ENCODE measurements around the gene ABCA13. TPM values are rescaled to one million over a fixed set of nuclear protein-coding genes. Genes with fewer than 3 reads are reported as not detected.
"Not testable (repeated sequence)": the region's sequence is repeated elsewhere in the genome, so short reads cannot be mapped to it uniquely, and the experiment has no call there.

ABCA13 gene
- total RNA-seq, result 2.8 TPM

DNA sequence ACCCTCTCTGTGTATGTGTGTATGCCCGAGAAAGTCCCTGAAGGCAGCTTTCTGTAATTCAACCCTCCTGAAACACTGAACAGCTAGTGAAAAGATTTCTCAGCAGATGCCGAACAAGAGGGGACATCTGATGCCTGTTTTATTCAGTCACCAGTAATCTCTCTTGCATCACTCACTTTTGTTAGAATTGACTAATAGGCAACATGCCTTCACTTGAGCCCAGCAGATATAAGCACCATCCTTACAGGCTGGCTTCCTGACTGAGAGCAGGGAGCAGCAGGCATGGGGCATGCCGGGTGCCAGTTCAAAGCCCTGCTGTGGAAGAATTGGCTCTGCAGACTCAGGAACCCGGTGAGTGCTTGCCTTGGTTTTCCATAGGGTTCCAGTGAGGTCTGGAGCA lies at the start of gene ABCA13:
ABCA13 (plus strand) TSS at position 257 of the 400 bp plus-strand sequence; CDS start at position 283, 26 bp downstream.
- no peak for DNase-seq (ENCODE audit: low spot score)

- DNase-seq (ENCODE audit: low spot score), result no peak
Observed at GRCh38 chr7:48126037-48126436, 45.2 kb upstream of the ABCA13 start.

DNA sequence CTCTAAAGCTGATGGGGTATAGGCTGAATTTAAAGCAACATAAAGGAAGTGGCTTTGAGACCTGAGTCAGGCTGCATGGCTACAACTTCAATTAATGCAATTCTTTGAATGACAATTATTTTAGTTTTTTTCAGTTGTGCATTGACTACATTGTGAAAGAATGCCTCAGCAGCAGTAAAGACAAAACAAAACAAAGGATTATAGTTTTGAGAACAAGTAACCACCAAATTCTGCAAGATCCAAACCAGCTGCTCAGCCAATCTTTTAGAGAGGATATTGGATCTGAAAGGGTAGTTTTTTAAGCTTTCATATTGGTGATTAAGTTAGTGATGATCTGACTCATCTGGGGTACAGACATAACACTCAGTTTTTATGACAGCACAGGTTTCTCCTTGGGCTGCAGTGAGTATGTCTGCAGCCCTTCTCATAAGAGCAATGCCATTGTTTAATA lies 40.6 kb upstream of the ABCA13 start:
- DNase-seq (ENCODE audit: low spot score), result no peak

GRCh38 chr7:48132792-48133191 lies 38.5 kb upstream of the ABCA13 start:
- DNase-seq (ENCODE audit: low spot score), result no peak

DNA sequence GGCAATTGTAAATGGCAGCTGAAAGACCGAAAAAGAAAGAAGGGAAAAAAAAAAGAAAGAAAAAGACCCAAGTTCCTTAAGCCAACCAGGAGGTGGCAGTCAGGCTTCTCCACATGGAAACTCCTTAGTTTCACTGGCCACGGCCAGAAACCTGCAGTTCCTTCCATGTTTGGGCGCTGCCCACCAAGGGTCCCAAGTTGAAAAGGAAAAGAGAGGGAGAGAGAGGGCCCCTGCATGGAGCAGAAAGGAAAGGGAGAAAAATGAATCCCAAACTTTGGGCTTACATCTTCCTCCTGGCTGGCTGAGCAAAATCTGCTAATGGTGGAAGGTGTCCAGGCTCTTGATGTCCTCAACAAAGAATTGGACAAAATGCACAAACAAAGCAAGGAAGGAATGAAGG lies 31.8 kb upstream of the ABCA13 start:
- no peak for DNase-seq (ENCODE audit: low spot score)

- DNase-seq (ENCODE audit: low spot score), result peak; percentile 25
Observed at GRCh38 chr7:48140001-48140681, 31.1 kb upstream of the ABCA13 start.

- DNase-seq (ENCODE audit: low spot score), result no peak
Observed at GRCh38 chr7:48141521-48141920, 29.7 kb upstream of the ABCA13 start.

GRCh38 chr7:48144291-48144768 lies 26.9 kb upstream of the ABCA13 start:
- DNase-seq (ENCODE audit: low spot score), result no peak

- no peak for DNase-seq (ENCODE audit: low spot score)
Observed at GRCh38 chr7:48147078-48147591, 24.1 kb upstream of the ABCA13 start.

GRCh38 chr7:48147690-48148089 lies 23.6 kb upstream of the ABCA13 start:
- DNase-seq (ENCODE audit: low spot score), result not testable (repeated sequence)

GRCh38 chr7:48148311-48148710 lies 22.9 kb upstream of the ABCA13 start:
- no peak for DNase-seq (ENCODE audit: low spot score)

DNA sequence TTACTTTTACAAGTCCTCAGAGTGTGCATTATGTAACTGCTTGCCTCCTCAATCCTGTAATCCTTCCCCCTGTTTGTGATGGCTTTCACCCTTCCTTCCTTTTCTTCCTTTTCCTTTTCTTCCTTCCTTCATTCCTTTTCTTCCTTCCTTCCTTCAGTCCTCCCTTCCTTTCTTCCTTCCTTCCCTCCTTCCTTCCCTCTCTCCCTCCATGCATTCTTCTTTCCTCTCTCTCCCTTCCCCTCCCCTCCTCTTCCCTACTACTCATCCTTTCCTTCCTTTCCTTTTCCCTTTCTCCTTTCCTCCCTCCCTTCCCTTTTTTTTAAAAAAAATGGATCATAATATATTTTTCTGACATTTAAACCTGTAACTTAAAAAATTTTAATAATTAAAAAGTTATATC lies 22.2 kb upstream of the ABCA13 start:
- no peak for DNase-seq (ENCODE audit: low spot score)

DNA sequence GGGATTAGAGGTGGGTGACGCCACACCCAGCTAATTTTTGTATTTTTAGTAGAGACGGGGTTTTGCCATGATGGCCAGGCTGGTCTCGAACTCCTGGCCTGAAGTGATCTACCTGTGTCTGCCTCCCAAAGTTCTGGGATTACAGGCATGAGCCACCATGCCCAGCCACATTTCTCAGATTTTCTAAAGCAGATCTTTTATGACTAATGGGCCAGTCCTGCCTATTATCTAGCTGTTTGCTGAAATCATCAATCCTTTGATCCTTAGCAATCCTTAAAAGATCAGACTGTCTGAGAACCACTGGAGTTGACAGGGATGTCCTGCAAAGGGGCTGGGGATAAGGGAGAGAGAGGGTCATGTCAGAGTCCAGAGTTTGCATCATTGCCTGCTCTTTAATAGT lies 21.2 kb upstream of the ABCA13 start:
- DNase-seq (ENCODE audit: low spot score), result no peak

GRCh38 chr7:48154792-48155413 lies 16.4 kb upstream of the ABCA13 start:
- DNase-seq (ENCODE audit: low spot score), result peak; percentile 21

DNA sequence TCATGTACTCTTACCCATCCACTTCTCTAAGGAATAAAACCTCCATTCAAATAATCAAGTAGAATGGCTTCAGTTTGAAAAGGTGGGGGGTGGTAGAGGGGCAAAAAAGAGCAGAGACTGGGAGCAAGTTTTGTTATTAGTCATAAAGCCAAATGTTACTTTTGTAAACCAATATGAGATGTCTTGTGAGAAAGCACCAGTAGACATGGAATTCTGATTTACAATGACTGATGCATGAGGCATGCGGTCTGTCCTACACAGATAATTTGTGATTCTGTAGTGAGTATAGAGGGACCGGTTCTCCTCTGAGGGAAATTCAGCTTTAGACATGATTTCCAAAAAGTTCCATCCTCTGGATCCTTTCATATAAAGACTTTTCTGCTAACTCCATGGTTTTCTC lies 12.9 kb upstream of the ABCA13 start:
- no peak for DNase-seq (ENCODE audit: low spot score)

GRCh38 chr7:48161407-48162125 lies 9.7 kb upstream of the ABCA13 start:
- no peak for DNase-seq (ENCODE audit: low spot score)

DNA sequence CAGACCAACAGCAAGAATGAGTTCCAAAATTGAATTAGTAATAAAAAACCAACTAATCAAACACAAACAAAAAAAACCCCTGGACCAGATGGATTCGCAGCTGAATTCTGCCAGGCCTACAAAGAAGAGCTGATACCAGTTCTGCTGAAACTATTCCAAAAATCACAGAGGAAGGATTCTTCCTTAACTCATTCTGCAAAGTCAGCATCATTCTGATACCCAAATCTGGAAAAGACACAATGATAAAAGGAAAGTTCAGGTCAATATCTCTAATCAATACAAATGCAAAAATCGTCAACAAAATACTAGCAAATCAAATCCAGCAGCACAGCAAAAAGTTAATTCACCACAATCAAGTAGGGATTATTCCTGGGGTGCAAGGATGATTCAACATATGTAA lies 6.1 kb upstream of the ABCA13 start:
- DNase-seq (ENCODE audit: low spot score), result no peak

DNA sequence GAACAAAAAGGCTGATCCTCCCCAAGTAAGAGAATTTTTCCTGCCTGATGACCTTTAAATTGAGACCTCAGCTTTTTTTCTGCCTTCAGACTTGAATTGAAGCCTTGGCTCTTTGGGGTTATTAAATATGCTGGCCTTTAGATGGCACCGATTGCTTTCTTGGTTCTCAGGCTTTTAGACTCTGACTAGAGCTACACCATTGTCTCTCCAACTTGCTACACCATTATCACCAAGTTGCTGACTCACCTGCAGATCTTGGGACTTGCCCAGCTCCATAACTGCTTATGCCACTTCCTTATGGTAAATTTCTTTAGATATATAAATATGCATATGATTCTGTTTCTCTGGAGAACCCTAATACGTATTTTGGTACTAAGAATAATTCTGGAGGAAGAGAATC lies 3.1 kb upstream of the ABCA13 start:
- DNase-seq (ENCODE audit: low spot score), result no peak

DNA sequence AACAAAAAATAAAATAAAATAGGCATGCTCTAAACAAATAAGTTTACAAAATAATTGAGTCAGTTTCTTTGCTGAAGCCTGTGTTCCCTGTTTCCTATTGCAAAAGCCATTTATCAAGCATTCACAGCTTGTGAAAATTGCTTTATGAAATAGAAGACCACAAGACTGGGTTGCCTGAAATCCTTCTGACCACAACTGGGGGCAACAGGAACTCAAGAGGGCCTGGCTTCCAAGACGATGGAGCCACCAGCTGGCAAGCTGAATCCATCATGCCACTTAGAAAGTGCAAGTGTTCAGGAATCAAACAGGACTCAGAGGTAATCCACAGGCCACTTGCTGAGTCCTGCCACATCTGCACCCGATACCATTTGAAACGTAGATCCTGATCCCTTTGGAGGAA lies 752 bp upstream of the ABCA13 start:
- no peak for DNase-seq (ENCODE audit: low spot score)

DNA sequence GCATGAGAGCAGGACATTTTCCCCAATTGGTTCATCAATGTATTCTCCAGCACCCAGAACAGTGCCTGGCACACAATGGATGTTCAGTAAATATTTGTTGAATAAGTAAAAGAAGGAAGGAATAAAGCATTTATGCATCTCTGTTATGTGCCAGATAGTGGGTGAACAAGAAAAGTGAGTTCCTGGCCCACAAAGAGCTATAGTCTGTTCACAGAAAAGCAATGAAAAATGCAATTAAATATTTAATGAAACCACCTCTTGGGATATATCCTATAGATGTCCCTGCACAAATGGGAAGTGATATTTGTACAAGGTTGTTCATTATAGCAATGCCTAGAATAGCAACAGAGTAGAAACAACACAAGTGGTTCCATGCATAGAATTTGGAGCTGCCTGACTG lies 2.1 kb downstream of the ABCA13 start:
- DNase-seq (ENCODE audit: low spot score), result no peak

GRCh38 chr7:48173756-48174382 lies 2.6 kb downstream of the ABCA13 start:
- DNase-seq (ENCODE audit: low spot score), result no peak

DNA sequence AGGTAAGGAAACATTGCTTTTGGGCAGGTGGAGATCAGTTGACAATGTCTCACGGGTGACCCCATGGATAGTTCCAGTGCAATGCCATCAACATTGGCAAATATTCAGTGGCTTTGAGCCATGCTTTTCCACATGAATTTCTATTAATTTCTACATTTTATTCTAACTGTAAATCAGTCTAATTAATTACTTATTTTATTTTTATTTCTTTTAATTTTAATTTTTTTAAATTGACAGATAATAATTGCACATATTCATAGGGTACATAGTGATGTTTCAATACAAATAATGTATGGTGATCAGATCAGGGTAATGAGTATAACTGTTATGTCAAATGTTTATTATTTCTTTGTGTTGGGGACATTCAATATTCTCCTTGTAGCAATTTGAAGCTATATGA lies 3.8 kb downstream of the ABCA13 start:
- no peak for DNase-seq (ENCODE audit: low spot score)
